ENCODE results near the gene OR52E1.

Gene OR52E1

GRCh38 chr11:5117588-5117987, 48.2 kb downstream of the OR52E1 start:
- no peak for DNase-seq (ENCODE audit: low read depth)

GRCh38 chr11:5118893-5119292, 49.5 kb downstream of the OR52E1 start:
- no peak for DNase-seq (ENCODE audit: low read depth)
